Hepatocyte (in vitro differentiated cells): ENCODE results near the gene NME7. TPM values are rescaled to one million over a fixed set of nuclear protein-coding genes. Genes with fewer than 3 reads are reported as not detected.

ENCODE experiments used
- DNase-seq: peaks from one replicate; pipeline ENCODE4 v3.0.0-alpha.2; 2016; ENCODE audit warnings: low spot score
- H2AFZ ChIP-seq: fragments of 200-600 bp; sonication (generic); 2 replicates; pipeline ENCODE4 v1.6.0; 2016; ENCODE audit warnings: antibody characterized with exemption, mild to moderate bottlenecking
- H3K27ac ChIP-seq: fragments of 200-600 bp; sonication (generic); 2 replicates; pipeline ENCODE4 v1.5.1; 2016; ENCODE audit warnings: mild to moderate bottlenecking
- H3K27me3 ChIP-seq: fragments of 200-600 bp; sonication (generic); 2 replicates; pipeline ENCODE4 v1.6.1; 2016
- H3K36me3 ChIP-seq: fragments of 200-600 bp; sonication (generic); replicated peaks from 2 replicates; pipeline ENCODE4 v1.5.1; 2016; ENCODE audit warnings: low read depth; ENCODE audit not compliant: insufficient read depth
- H3K4me1 ChIP-seq: fragments of 200-600 bp; sonication (generic); 2 replicates; pipeline ENCODE4 v1.5.1; 2016; ENCODE audit warnings: mild to moderate bottlenecking, moderate library complexity; ENCODE audit not compliant: insufficient read depth
- H3K4me2 ChIP-seq: fragments of 200-600 bp; sonication (generic); 2 replicates; pipeline ENCODE4 v1.6.0; 2016
- H3K4me3 ChIP-seq: fragments of 200-600 bp; sonication (generic); 2 replicates; pipeline ENCODE4 v1.5.1; 2016; ENCODE audit warnings: mild to moderate bottlenecking
- H3K79me2 ChIP-seq: fragments of 200-600 bp; sonication (generic); 2 replicates; pipeline ENCODE4 v1.6.0; 2017; ENCODE audit warnings: mild to moderate bottlenecking
- H3K9me2 ChIP-seq: fragments of 200-600 bp; sonication (generic); replicated peaks from 2 replicates; pipeline ENCODE4 v1.6.0; 2017; ENCODE audit warnings: mild to moderate bottlenecking; ENCODE audit not compliant: insufficient read depth
- H3K9me3 ChIP-seq: fragments of 200-600 bp; sonication (generic); 2 replicates; pipeline ENCODE4 v1.5.1; 2016; ENCODE audit warnings: low read depth, mild to moderate bottlenecking
- H4K20me1 ChIP-seq: fragments of 200-600 bp; sonication (generic); 2 replicates; pipeline ENCODE4 v1.6.0; 2016; ENCODE audit warnings: mild to moderate bottlenecking; ENCODE audit not compliant: insufficient read depth, poor library complexity, severe bottlenecking
- EZH2 ChIP-seq: fragments of 200-600 bp; sonication (generic); IDR thresholded peaks from 2 replicates; pipeline ENCODE4 v1.6.1; 2016; ENCODE audit warnings: antibody characterized with exemption, mild to moderate bottlenecking, borderline replicate concordance
- EZH2phosphoT487 ChIP-seq: fragments of 200-600 bp; sonication (generic); IDR thresholded peaks from one replicate; pipeline ENCODE4 v1.6.1; 2018; ENCODE audit warnings: antibody characterized with exemption, mild to moderate bottlenecking, low read depth, moderate library complexity; ENCODE audit not compliant: unreplicated experiment, severe bottlenecking
- WGBS: methylation state at CpG from one replicate; pipeline ENCODE4 v1.1.6; 2016; ENCODE audit warnings: low lambda C conversion rate; ENCODE audit errors: missing lambda C conversion rate; 5-methylcytosine and 5-hydroxymethylcytosine counted together
- polyA plus RNA-seq: library from polyadenylated mRNA; unstranded; fragments of >200 nt; fragmentation: Nextera tagmentation; extraction: Ambion mirVana; gene quantifications from 2 replicates; pipeline ENCODE4 v1.2.1, GENCODE V29; 2016
- total RNA-seq: library from RNA; depleted of rRNA; stranded (reverse); fragments of >200 nt; gene quantifications from 2 replicates; pipeline ENCODE4 v1.2.3, GENCODE V29; 2014
- TF ChIP-seq, protein P1 (sequence below): fragments of 200-600 bp; sonication (generic); IDR thresholded peaks from 2 replicates; pipeline ENCODE4 v1.5.1; 2016; ENCODE audit warnings: antibody characterized with exemption, mild to moderate bottlenecking; ENCODE audit not compliant: poor library complexity

NME7 gene
- total and polyA plus RNA-seq, 2 experiments from 2014 or later = 13.7 to 76.5 TPM

- WGBS = 61% methylated on average over 5 of the region's 5 CpGs
- no peak for TF ChIP-seq EZH2phosphoT487
- TF ChIP-seq, protein P1, sequence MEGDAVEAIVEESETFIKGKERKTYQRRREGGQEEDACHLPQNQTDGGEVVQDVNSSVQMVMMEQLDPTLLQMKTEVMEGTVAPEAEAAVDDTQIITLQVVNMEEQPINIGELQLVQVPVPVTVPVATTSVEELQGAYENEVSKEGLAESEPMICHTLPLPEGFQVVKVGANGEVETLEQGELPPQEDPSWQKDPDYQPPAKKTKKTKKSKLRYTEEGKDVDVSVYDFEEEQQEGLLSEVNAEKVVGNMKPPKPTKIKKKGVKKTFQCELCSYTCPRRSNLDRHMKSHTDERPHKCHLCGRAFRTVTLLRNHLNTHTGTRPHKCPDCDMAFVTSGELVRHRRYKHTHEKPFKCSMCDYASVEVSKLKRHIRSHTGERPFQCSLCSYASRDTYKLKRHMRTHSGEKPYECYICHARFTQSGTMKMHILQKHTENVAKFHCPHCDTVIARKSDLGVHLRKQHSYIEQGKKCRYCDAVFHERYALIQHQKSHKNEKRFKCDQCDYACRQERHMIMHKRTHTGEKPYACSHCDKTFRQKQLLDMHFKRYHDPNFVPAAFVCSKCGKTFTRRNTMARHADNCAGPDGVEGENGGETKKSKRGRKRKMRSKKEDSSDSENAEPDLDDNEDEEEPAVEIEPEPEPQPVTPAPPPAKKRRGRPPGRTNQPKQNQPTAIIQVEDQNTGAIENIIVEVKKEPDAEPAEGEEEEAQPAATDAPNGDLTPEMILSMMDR = no peak
- no peak for TF ChIP-seq EZH2
- H3K27ac ChIP-seq = peak overlapping the region; percentile 78
- no peaks in the 10 kb centered on the region for H3K9me2 ChIP-seq
- H3K4me1 ChIP-seq = peaks cover 27% of the 10 kb centered on the region
- no peaks in the 10 kb centered on the region for H3K9me3 ChIP-seq
- no peak overlapping the region for H3K4me3 ChIP-seq
- H3K36me3 ChIP-seq = no peaks in the 10 kb centered on the region
- H3K27me3 ChIP-seq = no peaks in the 10 kb centered on the region
- peak overlapping the region; percentile 29 for H3K4me2 ChIP-seq
- peak; percentile 59 for DNase-seq
- no peaks in the 10 kb centered on the region for H4K20me1 ChIP-seq
- H2AFZ ChIP-seq = no peak overlapping the region
- no peaks in the 10 kb centered on the region for H3K79me2 ChIP-seq
Observed at GRCh38 chr1:169148472-169149252, 218.9 kb downstream of the NME7 start.

DNA sequence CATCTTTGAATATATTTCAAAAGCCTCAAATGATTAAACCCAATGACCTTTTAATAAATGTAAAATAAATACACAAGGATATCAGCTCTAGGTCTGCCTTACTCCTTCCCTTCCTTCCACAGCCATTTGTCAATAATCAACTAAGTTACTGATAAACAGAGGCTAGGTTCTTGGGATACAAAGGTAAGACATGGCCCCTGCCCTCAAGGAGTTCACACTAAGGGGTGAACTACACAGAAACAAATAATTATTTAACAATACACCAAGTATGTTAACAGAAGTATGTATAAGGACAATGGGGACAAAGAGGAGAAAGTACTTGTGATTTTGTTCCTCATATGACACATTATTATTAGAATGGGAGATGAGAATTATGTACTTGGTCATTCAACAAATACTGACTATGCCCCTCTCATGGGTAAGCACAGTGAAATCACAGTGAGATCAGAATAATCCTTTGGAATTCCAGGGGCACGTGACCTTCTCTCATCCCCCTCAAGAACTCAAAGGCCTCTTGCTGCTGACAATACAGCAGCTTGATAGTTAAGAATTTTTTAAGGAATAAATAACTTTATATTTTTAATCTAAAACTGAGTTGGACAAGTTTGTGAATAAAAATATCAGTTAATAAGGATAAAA lies 220.9 kb downstream of the NME7 start:
- Histone ChIP-seq H3K79me2 (no peaks in the 10 kb centered on the region), H3K4me1 (peaks cover 27% of the 10 kb centered on the region), H3K9me3 (no peaks in the 10 kb centered on the region), H2AFZ (no peak overlapping the region), H3K36me3 (no peaks in the 10 kb centered on the region), H3K9me2 (no peaks in the 10 kb centered on the region), H3K27me3 (no peaks in the 10 kb centered on the region), H3K27ac (peak overlapping the region; percentile 78), H3K4me2 (no peak overlapping the region), H3K4me3 (no peak overlapping the region), H4K20me1 (no peaks in the 10 kb centered on the region)
- WGBS = 48% methylated on average over 1 of the region's 1 CpG
- TF ChIP-seq, protein P1 = no peak
- TF ChIP-seq EZH2phosphoT487 (no peak), EZH2 (no peak)
- DNase-seq = no peak

GRCh38 chr1:169144941-169145626 lies 222.5 kb downstream of the NME7 start:
- peak overlapping the region; percentile 65 for H3K4me2 ChIP-seq
- 70% methylated on average over 7 of the region's 7 CpGs for WGBS
- H3K27ac ChIP-seq = peak overlapping the region; percentile 78
- TF ChIP-seq EZH2 (no peak), EZH2phosphoT487 (no peak)
- TF ChIP-seq, protein P1 = no peak
- H3K27me3 ChIP-seq = no peaks in the 10 kb centered on the region
- no peak overlapping the region for H2AFZ ChIP-seq
- H3K79me2 ChIP-seq = no peaks in the 10 kb centered on the region
- no peaks in the 10 kb centered on the region for H3K36me3 ChIP-seq
- no peaks in the 10 kb centered on the region for H4K20me1 ChIP-seq
- H3K4me1 ChIP-seq = peaks cover 27% of the 10 kb centered on the region
- no peak for DNase-seq
- H3K9me3 ChIP-seq = no peaks in the 10 kb centered on the region
- no peak overlapping the region for H3K4me3 ChIP-seq
- no peaks in the 10 kb centered on the region for H3K9me2 ChIP-seq
